ENCODE data around the gene CROCC2. TPM values are rescaled to one million over a fixed set of nuclear protein-coding genes. Genes with fewer than 3 reads are reported as not detected.

The CROCC2 gene
- total RNA-seq, 1 donor from 2014 or later = 2.9 TPM

GRCh38 chr2:240890691-240891090 is 15.4 kb upstream of the CROCC2 start:
- TF ChIP-seq, protein P1, sequence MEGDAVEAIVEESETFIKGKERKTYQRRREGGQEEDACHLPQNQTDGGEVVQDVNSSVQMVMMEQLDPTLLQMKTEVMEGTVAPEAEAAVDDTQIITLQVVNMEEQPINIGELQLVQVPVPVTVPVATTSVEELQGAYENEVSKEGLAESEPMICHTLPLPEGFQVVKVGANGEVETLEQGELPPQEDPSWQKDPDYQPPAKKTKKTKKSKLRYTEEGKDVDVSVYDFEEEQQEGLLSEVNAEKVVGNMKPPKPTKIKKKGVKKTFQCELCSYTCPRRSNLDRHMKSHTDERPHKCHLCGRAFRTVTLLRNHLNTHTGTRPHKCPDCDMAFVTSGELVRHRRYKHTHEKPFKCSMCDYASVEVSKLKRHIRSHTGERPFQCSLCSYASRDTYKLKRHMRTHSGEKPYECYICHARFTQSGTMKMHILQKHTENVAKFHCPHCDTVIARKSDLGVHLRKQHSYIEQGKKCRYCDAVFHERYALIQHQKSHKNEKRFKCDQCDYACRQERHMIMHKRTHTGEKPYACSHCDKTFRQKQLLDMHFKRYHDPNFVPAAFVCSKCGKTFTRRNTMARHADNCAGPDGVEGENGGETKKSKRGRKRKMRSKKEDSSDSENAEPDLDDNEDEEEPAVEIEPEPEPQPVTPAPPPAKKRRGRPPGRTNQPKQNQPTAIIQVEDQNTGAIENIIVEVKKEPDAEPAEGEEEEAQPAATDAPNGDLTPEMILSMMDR (IDR thresholded peaks at IDR 0.05) = no peak
- intact Hi-C loops (cut with DNase I) = no loop called here
- no peak overlapping the region for H3K4me3 ChIP-seq

DNA sequence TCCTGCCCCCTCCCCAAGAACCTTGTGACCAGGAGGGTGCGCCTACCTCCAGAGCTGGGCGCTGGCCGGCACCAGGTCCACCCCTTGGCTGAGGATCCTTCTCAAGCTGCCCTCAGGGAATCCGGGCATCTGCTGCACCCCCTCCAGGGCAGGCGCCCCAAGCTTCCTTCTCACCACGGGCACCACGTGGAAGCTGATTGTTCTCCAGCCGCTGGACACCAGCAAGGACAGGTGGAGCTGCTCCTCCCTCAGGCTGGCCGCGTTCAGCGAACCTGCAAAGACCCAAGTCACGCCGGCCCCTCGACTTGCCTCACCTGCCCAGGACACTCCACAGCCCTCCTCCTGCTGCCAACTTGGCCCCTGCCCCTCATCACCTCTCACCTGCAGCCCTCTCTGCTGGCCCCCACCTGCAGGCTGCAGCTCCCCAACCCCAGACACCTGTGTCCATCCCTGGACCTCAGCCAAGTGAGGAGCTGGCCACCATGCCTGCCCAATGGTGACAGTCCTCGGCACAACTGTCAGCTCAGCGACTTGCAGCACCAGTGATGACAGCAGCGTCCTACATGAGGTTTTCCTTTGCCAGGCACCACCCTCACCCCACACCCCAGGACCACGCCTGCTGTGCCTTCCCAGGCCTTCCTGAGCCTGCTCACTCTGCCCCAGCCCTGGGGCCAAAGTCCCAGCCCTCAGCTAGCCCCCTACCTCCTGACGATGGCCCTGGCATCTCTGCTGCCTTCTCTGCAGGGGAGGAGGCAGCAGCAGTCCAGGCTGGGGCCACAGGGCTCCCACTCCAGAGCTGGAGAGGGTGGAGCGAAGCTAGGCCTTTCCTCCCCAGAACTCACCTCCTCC is 14.4 kb upstream of the CROCC2 start:
- no peaks in the 10 kb centered on the region for H3K27me3 ChIP-seq
- H3K9me3 ChIP-seq = no peaks in the 10 kb centered on the region
- H3K36me3 ChIP-seq = no peaks in the 10 kb centered on the region
- no peak overlapping the region for H3K4me3 ChIP-seq
- no peak for DNase-seq (ENCODE audit: low spot score in 2 of 2)
- H3K4me1 ChIP-seq = no peaks in the 10 kb centered on the region
- TF ChIP-seq, protein P1 (IDR thresholded peaks at IDR 0.05) = no peak
- no peak overlapping the region for H3K27ac ChIP-seq
- intact Hi-C loops (cut with DNase I) = no loop called here

More at GRCh38 chr2:240890691-240891090, 15.4 kb upstream of the CROCC2 start:
- Histone ChIP-seq H3K27ac (no peak overlapping the region), H3K9me3 (no peaks in the 10 kb centered on the region), H3K36me3 (no peaks in the 10 kb centered on the region), H3K27me3 (no peaks in the 10 kb centered on the region), H3K4me1 (no peaks in the 10 kb centered on the region)
- no peak for DNase-seq (ENCODE audit: low spot score in 2 of 2)

DNA sequence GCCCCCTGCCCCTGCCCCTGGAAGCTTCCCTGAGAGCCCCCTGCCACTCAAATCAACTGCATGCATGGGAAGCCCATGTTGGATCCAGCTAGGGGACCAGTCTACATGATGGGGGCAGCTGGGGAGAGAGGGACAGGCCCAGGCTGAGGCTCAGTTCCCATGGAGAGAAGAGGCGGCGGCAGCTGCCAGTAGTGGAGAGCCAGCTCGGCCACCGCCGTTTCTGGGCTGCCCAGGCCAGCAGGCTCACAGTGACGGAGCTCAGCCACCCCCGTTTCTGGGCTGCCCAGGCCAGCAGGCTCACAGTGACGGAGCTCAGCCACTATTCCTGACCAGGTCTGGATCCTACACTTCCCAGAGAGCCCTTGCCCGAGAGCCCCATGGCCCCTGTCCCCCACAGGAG is 13.8 kb upstream of the CROCC2 start:
- DNase-seq (ENCODE audit: low spot score in 2 of 2) = no peak
- Histone ChIP-seq H3K4me1 (no peaks in the 10 kb centered on the region), H3K4me3 (no peak overlapping the region), H3K27ac (no peak overlapping the region), H3K36me3 (no peaks in the 10 kb centered on the region), H3K27me3 (no peaks in the 10 kb centered on the region), H3K9me3 (no peaks in the 10 kb centered on the region)
- intact Hi-C loops (cut with DNase I) = no loop called here
- TF ChIP-seq, protein P1 (IDR thresholded peaks at IDR 0.05) = no peak

GRCh38 chr2:240892925-240893324 is 13.2 kb upstream of the CROCC2 start:
- intact Hi-C loops (cut with DNase I) = no loop called here
- H3K9me3 ChIP-seq = no peaks in the 10 kb centered on the region
- H3K36me3 ChIP-seq = no peaks in the 10 kb centered on the region
- H3K4me3 ChIP-seq = no peak overlapping the region
- TF ChIP-seq, protein P1 (IDR thresholded peaks at IDR 0.05) = no peak
- no peak for DNase-seq (ENCODE audit: low spot score in 2 of 2)
- H3K27ac ChIP-seq = no peak overlapping the region
- no peaks in the 10 kb centered on the region for H3K4me1 ChIP-seq
- H3K27me3 ChIP-seq = no peaks in the 10 kb centered on the region

- Histone ChIP-seq H3K27me3 (no peaks in the 10 kb centered on the region), H3K4me3 (no peak overlapping the region), H3K36me3 (no peaks in the 10 kb centered on the region), H3K4me1 (no peaks in the 10 kb centered on the region), H3K9me3 (no peaks in the 10 kb centered on the region), H3K27ac (no peak overlapping the region)
- intact Hi-C loops (cut with DNase I) = no loop called here
- TF ChIP-seq, protein P1 (IDR thresholded peaks at IDR 0.05) = no peak
- no peak for DNase-seq (ENCODE audit: low spot score in 2 of 2)
These were observed 12.7 kb upstream of the CROCC2 start for GRCh38 chr2:240893363-240893844.

All from ascending aorta (tissue), 2 donors.